Kidney capillary endothelial cell (primary cell): ENCODE data around the gene ARHGAP32.

Experiments used
- DNase-seq: peaks from one replicate; pipeline ENCODE4 v3.0.0-alpha.2; 2018; ENCODE audit warnings: low spot score

ARHGAP32 gene

DNA sequence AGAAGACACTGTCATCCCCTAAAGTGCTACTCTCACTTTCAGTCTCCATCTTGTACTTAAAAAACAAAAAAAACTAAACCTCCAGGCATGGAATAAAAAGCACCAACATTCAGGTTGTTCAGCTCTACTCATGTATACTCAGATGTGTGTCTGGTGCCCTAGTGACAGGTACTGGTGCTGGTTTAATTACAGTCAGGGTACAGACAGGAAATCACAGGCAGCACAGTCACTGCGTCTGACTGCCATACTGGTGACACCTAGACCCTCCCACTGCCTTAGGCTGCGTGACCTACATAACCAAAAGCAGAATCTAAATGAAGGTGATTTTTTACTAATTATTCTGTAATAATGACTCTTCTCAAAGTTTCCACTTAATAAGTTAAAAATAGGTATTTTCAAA is at the start of gene ARHGAP32:
Gene ARHGAP32 (minus strand): TSS at position 176 of the 400 bp plus-strand sequence. CDS start 127 bp downstream, at position 49.
- DNase-seq = peak; percentile 7

DNA sequence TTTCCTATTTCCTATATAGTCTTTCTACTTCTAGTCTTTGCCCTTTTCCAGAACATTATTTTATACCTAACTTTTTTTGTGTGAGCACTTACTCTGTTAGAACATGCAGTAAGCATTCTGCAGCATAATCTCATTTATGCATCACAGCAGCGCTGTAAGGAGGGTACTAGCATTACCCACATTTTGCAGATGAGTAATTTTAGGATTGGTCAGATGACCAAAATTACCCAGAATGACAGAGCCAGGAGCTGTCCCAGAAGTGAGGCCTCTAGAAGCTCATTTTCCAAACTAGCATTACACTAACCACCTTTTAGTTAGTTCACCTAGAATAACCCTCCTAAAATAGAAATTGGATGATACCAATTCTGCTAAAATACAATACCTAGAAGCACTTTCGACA is 47.1 kb upstream of the ARHGAP32 start:
- DNase-seq = no peak

DNA sequence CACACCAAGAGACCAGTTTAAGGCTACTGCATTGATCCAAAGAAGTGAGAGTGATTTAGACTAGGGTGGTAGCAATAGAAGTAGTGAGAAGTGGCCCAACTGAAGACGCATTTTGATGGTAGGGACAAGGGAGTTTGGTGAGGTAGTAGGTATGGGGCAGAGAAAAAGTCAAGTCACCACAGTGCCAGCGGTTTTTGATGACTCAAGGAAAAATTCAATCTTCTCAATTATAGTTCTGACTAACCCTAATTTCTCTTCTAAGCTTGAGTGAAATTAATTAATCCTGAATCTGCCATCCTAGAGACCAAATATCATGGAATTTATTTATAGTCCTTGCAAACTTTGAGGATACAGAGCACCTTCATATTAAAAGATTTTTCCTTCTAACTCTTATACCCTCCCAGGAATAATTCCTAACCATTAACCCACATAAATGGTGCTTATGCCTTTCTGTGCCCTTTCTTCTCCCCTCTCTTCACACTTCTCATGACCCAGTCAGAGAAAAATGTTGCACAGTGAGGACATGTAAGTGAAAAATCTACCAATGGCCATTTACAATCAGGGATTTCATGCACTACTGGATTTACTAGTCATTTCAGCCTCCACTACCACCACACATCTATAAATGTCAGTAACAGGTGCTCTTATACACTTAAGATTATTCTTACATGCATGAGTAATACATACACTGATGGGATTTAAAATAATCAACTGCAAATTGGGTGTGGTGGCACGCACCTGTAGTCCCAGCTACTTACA is 45.9 kb upstream of the ARHGAP32 start:
- no peak for DNase-seq

DNA sequence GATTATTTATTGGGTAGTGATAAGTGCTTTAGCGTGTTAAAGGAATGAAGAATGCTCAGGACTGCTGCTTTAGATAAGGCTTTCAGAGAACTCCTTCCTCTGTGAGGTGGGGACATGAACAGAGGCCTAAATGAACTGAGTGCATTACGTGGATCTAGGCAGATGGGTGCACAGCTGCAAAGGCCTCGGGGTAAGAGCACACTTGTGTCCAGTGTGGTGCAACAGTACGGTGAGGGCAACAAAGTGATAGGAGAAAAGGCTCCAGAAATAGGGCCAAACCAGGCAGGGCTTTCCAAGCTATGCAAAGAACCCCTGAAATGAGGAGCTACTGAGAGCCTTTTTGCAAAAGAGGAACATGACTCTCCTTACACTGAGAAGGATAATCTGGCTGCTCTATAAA is 45.3 kb upstream of the ARHGAP32 start:
- no peak for DNase-seq

DNA sequence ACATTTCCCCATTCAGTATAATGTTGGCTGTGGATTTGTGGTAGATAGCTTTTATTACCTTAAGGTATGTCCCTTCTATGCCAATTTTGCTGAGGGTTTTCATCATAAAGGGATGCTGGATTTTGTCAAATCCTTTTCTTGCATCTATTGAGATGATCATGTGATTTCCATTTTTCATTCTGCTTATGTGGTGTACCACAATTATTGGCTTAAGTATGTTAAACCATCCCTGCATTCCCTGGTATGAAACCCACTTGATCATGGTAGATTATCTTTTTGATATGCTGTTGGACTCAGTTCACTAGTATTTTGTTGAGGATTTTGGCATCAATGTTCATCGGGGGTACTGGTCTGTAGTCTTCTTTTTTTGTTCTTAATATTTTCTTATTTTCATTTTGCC is 44.7 kb upstream of the ARHGAP32 start:
- no peak for DNase-seq

DNA sequence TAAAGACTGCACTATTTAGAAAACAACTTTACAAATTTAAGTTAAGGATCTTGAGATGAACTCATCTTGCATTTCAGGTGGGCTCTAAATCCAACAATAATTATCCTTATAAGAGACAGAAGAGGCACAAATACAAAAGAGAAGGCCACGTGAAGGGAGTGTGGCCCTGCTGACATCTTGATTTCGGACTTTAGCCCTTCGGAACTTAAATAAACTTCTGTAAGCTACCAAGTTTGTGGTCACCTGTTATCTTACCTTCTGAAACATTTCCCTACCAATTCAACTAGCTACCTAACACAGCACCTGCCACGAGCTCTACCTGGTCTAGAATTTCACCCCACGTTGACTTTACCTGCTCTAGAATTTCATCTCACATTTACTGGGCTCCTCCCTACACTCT is 42.9 kb upstream of the ARHGAP32 start:
- DNase-seq = no peak

DNA sequence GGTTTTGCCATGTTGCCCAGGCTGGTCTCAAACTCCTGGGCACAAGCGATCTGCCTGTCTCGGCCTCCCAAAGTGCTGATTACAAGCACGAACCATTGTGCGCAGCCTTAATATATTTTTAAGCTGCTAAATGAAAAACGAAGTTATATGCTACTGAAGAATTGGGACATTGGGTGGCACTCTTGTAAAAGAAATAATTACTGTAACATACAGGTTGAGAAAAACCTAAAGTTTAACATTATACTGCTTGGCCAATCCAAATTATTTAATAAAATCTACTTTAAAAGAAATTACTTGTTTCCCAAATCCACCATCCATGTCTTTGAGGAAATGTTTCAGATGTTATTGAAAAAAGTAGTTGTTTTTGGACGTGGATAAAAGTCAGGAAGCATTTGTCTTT is 37.9 kb upstream of the ARHGAP32 start:
- DNase-seq = no peak

DNA sequence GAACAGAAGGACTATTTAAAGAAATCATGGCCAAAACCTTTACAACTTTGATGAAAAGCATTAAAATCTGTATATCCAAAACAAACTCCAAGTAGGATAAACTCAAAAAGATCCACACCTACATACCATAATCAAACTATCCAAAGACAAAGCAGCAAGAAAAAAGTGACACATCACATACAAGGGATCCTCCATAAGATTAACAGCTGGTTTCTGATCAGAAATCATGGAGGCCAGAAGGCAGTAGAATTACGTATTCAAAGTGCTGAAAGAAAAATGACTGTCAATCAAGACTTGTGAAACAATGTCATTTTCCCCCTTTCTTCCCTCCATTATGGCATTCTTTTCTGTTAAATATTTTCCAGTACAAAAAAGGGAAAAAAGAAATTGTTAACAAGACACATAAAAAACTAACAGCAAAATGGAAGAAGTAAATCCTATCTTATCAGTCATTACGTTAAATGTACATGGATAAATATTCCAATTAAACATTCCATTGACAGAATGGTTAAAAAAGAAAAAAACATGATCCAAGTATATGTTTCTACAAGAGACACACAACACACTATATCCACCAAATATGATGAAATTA is 34.2 kb upstream of the ARHGAP32 start:
- no peak for DNase-seq

DNA sequence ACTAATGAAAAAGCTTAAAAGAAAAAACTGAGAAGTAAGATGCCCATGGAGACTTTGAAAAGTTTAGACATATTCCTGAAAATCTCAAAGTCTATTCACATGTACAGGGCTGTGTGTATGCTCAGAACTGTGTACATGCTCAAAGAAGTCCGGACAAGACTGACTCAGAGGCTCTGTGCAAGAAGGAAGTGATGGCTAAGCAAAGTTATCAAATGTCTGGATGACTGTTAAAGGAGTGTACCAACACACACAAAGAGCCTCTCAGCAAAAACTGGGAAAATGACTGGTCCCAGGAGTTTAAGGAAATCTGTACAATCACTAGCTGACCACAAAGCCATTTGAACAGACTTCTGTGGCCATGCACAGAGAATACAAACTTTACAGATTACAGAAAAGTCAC is 33.1 kb upstream of the ARHGAP32 start:
- peak; percentile 51 for DNase-seq

DNA sequence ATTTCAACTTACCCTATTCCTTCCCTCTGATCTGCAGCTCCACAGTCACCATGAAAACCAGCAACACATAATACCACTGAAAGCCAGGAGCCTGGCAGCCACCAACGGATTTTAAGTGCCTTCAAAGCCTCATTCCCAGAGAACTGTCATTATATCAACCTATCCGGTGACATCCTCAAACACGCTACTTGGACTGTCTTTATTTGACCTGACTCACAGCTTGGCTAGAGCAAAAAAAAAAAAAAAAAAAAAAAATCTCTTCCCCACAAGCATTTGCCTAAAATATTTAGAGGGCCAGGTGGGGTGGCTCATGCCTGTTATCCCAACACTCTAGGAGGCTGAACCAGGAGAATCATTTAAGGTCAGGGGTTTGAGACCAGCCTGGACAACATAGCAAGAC is 32.4 kb upstream of the ARHGAP32 start:
- DNase-seq = no peak

DNA sequence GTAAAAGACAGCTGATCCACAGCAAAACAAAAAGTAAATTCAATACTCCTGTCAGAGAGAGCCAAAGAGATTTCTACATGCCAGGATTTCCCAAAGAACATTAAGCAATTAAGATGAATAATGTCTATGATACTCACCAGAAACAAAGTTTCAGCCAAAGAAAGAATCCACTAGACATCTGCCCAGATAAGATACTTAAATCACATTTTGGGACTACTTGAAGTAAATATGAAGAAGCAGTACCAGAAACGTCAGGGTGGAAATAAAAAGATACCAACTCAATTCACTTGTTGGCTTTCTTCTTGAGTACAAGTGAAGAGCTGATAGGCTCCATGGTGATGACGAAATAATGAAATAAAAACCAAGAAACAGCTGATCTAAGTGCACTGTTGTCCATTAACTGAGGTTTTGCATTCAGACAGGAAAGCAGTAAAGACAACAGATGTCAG is 31.6 kb upstream of the ARHGAP32 start:
- DNase-seq = no peak

DNA sequence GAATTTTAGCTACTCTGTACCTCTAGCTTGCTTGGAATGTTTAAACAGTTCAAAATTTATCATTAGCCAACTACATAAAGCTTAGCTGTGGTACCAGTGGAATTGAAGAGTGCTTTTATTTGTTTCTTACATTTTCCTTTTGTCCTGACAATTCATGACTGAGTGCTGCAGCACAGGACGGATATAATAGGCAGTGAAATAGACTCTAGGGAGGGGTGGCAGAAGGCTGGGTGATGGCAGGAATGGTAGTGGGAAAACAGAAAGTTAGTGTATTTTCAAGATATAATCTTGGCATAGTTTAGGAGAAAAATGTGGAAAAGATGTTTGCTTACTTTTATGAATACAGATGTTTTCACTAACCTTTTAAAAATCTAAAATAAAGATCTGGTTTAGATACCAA is 31.1 kb upstream of the ARHGAP32 start:
- no peak for DNase-seq

DNA sequence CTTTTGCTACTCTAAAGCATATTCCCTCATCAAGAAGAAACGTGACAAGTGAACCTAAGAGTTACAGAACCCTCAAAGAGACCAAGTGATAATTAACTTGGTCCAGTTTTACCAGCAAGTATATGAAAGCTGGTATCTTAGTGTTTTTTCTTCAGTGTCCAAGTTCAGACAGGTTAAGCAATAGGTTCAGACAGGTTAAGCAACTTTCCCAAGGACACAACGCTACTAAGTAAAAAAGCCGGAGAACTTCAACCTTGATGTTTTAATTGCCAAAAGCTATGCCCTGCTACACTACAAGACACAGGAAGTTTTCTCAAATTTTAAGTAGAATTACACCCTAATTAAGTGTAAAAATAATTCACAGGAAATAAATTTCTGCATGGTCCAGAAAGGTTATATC is 30.0 kb upstream of the ARHGAP32 start:
- DNase-seq = no peak

DNA sequence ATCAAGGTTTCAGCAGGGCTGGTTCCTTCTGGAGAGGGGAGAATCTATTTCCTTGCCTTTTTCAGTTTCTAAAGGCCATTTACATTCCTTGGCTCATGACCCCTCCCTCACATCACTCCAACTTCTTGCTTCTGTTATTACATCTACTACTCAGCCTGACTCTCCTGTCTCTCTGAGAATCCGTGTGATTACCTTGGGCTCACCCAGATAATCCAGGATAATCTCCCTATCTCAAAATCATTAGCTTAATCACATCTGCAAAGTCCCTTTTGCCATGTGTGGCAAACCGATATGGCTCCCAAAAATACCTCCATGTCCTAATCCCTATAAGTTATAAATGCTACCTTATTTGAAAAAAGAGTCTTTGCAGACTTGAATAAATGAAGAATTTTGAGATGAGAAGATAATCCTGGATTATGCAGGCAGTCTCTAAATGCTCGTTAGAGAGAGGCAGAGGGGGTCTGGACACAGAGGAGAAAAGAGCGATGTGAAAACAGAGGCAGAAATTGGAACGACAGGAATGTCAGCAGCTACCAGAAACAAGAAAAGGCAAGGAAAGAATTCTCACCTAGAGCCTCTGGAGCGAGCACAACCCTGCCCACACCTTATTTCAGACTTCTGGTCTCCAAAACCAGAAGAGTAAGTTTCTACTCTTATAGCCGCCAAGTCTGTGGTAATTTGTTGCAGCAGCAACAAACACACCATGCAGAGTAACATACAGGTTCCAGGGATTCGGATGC is 23.6 kb upstream of the ARHGAP32 start:
- DNase-seq = no peak

DNA sequence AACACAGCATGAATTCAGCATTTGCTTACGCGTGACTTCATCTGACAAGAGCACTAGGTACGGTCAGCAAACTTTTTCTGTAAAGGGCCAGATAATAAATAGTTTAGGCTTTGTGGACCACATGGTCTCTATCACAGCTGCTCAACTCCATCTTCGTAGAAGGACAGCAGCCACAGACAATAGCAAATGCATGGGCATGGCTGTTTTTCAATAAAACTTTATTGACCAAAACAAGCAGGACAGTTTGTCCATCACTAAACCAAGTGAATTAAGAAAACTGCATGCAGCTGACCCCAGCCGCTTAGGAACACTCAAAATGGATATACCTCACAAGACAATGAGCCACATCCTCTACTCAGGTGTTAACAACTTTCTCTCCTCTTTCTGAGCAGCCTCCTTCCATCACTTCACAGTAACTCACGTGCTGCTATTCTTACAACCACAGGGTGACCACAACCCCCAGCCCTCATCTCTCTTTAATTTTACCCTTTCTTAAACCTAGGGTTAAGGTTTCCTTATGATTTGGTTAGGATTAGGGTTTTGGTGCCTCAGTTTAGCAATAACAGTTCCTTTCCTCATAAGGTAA is 22.7 kb upstream of the ARHGAP32 start:
- DNase-seq = no peak

DNA sequence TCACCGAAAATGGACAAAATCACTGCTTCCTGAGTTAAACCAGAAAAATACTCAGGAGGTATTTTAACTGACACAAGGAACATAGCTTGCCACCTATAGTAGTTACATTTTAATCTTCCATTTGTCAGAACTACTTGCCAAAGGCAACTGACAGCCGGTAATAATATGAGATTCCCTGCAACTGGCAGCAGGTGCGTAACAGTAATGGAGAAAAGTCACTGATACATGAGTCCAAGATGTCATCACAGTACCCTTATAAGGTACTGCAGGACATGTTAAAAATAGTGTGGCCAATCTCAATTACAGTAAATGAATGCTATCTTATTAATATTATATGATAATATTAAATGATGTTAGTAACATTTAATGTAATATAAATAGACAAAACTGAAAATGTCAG is 21.1 kb upstream of the ARHGAP32 start:
- DNase-seq = no peak

DNA sequence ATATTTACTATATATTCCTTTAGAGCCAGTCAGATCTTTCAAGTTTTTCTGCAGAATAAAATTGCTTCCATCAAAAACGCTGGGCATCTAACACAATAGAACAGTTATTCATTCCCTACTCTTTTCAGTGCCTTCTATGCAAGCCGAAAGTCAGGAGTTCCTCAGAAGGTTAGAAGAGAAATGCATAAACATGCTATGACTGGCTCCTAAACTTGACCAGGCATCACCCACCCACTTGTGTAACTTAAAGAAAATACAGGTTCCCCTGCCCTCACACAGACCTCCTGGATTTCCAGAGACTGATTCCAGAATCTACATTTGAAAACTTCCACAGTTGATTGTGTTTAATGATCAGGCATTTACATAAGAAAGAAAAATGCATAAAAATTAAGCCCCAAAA is 19.3 kb upstream of the ARHGAP32 start:
- DNase-seq = no peak

DNA sequence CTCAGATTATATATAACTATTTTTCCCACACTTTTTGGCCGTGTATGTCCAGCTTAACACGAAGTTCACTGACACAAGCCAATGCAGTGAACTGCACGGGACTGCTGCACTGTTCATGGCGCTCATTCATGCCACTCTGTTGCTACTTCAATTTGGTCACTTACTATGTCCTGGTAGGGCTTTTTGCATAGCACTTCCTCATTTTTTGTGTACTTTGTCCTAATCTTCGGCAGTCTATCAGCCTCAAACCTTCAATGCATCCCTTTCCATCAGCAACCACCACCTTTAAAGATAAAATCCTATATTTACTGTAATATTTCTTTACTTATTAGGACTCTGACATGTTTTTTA is 18.7 kb upstream of the ARHGAP32 start:
- DNase-seq = no peak

DNA sequence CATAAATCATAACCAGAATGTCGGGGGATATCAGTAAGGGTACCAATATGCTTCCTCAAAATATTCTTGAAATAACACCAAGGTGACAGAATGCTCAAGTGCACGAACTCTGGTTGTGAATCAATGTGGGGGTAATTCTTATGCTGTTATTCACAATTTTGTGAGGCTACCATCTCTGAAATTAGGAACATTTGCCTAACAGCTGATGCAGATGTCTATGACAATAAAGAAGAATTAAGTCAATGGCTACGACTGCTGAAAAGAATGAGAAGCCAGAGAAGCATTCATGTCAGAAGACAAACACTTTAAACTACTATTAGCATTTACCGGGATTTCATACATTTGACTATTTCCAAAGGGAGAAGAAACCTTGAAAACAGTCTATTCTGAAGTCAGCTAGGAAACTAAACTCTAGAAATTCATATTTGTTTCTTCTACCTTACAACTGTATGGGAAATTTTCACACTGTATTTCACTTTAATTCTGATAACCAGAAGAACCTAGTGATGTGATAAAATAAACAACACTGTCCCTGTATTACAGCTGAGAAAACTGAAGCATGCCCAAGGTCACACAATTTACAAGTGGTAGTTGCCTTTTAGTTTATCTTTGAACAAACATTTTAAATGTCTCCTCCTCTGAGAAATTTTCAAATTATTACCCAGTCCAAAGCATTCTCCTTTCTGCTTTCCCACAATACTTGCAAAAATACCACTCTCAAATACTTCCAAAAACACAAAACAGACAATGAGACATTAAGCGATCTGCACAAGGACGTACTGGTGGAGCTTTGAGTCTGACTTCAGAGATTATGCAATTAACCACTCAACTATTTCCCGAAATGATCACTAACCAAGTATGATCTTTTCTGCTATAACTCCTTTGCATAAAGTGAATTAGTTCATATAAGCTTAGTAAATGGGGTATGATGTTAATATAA is 18.0 kb upstream of the ARHGAP32 start:
- DNase-seq = no peak

DNA sequence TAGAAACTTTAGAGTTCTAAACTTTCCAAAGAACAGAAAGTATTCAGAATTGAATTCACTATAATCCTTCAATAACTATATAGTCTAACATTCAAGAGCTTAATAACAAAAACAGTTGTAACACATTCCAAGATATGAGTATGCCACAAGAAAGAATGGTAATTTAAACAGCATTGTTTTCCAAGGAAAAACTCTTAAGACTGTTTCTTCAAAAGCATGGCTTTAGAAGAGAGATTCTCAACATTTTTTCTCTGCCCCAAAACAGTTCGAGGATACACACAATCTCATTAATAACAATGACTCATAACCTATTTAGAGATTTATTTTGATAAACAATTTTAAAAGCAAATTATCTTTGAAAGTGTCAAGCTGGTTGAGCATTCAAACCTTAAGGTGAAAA is 16.7 kb upstream of the ARHGAP32 start:
- DNase-seq = no peak

DNA sequence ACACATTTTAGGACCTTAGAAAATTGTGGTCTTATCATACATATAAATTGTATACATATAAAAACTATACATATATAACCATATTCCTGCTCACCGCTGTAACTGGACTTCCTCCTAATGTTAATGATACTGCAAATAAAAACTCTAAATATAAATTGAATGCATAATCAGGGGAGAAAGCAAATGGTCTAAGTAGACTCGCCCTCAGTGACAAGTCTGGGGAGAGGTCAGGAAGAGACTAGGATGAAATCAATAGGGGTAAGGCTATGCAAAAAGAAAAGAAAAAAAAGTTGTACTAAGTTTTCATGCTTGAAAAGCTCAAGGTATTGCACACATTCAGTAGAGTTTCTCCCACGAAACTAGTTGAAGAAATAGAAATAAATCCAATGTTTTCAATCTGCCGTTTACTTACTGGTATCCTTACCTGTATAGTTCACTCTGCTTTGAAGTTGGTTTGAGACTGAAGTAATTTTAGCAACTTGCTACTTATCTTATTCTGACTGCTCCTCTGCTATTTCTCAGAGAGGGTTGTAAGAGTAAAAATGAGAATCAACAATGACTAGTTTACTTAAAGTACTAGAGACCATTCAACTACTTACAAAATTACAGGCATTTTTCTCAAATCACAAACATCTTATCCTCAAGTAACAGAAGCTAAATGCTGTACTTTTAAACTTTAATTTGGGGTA is 12.2 kb upstream of the ARHGAP32 start:
- no peak for DNase-seq
